Measurements from ENCODE around the gene LMTK2.

LMTK2 gene

DNA sequence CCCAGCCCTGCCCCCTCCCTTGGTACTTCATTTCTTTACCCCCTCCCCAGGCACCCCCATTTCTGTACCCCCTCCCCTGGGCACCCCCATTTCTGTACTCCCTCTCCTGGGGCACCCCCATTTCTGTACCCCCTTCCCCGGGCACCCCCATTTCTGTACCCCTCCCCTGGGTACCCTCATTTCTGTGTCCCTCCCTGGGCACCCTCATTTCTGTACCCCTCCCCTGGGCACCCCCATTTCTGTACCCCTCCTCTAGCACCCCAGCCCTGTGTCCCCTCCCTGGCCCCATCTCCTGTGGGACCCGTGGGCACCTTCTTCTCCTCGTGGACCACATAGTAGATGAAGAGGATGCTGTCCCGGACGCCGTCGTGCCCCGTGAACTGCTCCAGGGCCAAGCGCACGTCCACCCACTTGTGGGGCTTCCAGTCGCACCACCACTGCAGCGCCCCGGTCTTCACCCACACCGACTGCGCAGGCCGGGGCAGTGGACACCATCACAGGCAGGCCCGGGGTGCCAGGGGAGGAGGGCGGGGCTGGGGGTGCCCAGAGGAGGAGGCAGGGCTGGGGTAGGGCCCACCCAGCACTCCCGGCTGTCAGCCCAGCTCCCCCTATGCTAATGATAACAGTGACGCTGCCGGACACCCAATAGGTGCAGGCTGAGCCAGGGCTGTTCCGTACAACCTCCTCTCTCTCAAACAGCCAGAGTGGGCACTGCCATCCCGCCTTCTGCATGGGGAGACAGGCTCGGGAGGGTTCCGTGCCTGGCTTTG is 125.0 kb downstream of the LMTK2 start:
- DNase-seq (ENCODE audit: insufficient read length, low spot score) (no peak), FAIRE-seq (no peak)

DNA sequence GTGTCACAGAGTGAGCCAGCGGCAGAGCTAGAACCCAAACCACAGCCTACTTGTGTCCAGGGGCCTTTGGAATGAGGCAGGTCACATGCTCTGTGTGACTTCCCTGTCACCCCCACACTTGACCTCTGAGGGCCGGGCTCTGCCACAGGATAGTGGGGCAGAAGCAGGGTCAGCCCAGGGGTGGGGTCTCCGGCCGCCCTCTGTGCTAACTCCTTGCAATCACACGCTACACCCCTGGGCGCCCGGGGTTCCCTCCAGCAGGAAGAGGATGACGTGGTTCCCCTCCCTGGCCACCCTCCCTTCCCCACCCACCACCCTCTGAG is 125.6 kb downstream of the LMTK2 start:
- no peak for FAIRE-seq
- no peak for DNase-seq (ENCODE audit: insufficient read length, low spot score)

DNA sequence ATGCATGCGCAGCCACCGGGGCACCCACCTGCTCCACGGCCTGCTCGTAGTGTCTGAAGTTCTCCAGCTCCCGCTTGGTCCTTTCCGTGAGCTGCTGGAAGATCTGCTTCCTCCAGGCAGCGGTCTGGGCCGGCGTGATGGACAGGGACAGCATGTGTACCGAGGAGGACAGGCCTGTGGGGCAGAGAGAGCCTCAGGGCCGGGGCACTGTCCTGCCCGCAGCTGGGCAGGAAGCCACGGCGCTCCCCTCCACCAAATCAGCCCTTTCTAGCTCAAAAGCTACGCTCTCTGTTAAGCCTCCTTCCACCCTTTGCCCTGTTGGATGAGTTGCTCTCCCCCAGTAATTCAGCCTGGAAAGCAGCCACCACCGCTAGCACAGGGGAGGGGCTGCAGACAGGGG is 126.1 kb downstream of the LMTK2 start:
- FAIRE-seq (no peak), DNase-seq (ENCODE audit: insufficient read length, low spot score) (no peak)

DNA sequence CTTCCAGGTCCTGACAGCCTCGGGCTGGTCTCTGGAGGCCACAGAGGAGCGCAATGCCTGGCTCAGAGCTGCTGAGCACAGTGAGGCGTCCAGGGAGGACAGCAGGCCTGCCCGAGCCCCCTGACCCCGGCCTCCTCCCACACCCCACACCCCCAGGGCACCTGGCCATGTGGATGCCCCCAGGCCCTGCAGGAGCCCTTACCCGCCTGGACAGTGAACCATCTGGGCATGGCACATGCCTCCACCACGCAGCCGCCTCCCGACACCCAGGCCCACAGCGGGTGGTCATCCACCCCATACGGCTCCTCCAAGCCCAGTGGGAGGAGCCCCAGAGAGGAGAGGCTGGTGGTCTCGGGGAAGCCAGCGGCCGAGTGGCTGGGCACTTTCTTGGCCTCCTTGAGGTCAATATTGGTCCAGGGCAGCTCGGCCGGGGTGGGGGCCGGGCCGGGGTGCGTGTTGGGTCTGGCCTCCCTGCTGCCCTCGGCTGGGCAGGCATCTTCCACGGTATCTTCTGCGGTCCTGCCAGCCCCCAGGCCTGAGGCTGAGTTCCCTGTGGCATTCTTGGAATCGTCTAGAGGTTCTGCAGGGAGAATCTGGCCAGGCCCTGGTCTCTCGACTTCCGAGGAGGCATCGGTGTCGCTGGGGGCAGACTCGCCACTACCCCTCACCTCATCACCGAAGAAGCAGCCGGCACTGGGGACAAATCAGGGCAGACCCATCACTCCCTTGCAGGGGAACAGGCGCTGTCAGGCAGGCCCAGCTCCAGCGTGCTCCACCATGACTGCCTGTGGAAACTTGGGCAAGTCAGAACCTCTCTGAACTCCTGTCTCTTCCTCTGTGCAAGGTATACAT is 126.8 kb downstream of the LMTK2 start:
- DNase-seq (ENCODE audit: insufficient read length, low spot score) (no peak), FAIRE-seq (no peak)

DNA sequence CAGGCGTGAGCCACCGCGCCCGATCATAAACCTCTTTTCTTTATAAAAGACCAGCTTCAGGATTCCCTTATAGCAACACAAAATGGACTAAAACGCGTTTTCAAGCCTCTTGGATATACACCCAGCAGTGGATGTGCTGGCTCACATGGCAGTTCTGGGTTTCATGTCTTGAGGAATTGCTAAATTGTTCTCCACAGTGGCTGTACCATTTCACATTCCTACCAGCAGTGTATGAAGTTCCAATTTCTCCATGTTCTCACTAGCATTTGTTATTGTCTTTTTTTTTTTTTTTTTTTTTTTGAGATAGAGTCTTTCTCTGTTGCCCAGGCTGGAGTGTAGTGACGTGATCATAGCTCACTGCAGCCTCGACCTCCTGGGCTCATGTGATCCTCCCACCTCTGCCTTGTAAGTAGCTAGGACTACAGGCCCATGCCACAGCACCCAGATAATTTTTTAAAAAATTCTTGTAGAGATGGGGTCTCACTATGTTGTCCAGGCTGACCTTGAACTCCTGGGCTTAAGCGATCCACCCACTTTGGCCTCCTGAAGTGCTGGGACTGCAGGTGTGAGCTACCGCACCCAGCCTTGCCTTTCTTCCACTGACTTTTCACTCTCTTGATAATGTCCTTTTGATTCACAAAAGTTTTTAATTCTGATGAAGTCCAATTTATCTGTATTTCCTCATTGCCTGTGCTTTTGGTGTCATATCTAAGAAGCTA is 127.9 kb downstream of the LMTK2 start:
- DNase-seq (ENCODE audit: insufficient read length, low spot score) = no peak
- no peak for FAIRE-seq

DNA sequence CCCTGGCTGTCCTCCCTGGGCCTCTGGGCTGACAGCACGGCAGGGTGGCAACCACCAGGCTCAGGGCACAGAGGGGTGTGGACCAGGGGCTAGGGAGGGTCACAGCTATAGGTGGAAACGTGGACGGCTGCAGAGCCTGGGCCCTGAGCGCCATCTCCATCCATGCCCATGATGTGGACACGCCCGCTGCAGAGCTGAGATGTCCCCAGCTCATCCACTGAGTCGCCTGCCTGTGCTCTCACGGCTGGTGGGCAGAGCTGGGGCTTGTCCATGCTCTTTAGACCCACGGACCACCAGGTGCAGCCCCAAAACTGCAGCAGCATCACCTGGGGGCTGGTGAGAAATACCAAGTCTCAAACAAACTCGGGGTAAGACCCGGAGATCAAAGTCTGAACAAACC is 129.2 kb downstream of the LMTK2 start:
- no peak for DNase-seq (ENCODE audit: insufficient read length, low spot score)
- FAIRE-seq = no peak

DNA sequence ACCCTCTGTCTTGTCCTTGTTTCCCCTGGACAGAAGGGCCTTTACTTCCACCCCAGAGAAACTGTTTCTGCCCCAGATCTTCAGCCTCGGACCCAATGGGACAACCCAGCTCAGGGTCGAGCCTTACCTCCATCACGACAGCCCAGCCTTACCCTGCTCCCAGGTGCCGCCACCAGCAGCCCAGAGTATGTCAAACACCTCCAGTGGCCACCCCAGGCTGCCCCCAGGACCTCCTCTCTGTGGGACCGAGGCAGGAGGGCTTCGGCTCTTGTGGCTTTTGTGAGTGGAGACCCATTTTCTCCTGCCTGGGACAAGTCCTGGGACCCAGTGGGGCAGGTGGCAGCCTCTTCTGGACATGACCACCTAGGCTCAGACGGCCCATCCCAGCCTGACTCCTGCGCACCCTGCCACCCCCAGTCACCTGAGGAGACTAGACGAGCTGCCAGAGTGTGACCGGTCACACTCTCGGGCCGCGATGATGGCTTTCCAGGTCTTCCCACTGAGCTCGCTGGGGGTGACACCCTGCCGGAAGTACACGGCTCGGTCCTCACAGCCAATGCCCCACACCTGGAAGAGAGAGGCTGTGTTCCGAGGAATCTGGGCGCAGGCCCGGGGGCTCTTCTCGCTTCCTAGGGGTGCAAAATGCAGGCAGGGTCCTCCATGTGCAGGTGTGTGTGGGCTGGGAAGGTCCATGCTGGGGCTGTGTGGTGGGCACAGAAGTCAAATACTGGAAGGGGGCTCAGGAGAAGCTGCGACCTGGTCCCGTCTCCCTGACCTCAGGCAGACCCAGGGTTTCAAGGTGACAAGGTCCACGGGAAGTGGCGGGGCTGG is 129.9 kb downstream of the LMTK2 start:
- no peak for FAIRE-seq
- DNase-seq (ENCODE audit: insufficient read length, low spot score) = no peak

DNA sequence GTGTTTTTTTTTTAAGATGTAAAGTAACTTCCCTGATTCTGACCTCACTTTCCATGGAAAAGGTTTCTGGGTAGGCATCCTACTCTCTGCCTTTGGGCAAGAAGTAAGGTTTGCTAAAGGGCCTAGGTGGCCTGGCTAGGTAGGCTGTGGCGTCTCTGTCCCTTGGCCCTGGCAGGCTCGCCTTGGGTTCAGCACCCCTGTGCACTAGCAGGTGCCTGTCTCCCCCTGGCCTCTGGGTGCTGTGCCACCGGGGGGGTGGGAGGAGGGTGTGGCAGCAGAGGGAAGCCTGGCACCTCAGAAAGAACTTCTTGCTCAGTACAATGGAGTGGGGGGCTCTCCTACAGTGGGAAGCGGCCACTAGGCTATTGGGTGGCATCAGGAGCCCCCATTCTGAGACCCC is 131.4 kb downstream of the LMTK2 start:
- DNase-seq (ENCODE audit: insufficient read length, low spot score) (no peak), FAIRE-seq (no peak)

DNA sequence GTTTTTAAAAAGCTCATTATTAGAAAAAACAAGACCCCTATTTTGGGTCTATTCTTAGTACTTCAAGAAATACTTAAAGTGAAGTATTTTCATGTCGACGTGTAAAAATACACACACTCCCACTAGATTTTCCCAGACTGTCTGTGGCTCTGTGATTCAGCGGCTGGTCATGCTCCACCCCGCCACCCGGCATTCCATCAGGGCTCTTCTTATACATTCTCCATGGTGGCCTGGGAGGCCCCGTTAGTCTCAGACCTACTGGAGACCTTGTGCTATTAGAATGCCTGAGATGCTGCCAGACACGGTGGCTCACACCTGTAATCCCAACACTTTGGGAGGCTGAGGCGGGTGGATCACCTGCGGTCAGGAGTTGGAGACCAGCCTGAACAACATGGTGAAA is 132.3 kb downstream of the LMTK2 start:
- no peak for FAIRE-seq
- DNase-seq (ENCODE audit: insufficient read length, low spot score) = no peak

DNA sequence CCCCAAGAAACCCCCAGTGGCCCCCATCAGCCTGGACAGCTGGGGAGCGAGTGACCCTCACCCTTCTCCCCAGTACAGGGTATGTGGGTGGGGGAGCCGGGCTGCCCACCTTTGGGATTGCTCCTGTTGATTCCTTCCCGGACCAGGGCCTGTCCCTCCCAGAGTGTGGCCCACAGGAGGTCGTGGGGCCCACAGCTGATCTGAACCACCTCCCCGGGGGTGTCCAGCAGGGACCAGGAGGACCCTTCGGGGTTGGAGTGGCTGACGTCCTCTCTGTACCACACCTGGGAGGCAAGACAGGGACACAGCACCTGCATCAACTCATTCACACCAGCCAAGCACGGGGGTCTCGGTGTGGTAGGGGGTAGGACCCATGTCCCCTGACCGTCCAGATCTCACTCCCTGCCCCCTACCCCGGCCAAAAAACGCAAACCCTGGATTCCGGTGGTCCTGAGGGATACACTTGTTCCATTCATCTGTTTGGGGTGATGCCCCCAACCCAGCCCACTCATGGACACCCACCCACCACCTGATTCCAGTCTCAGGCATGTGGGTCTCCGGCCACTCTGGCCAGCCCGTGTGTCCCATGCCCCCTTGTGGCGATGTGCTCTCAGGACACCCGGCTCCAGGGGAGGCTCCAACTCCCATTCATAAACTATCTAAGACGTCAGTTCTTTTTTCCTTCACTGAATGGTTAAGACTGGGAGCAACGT is 134.5 kb downstream of the LMTK2 start:
- FAIRE-seq (no peak), DNase-seq (ENCODE audit: insufficient read length, low spot score) (peak; percentile 53)

DNA sequence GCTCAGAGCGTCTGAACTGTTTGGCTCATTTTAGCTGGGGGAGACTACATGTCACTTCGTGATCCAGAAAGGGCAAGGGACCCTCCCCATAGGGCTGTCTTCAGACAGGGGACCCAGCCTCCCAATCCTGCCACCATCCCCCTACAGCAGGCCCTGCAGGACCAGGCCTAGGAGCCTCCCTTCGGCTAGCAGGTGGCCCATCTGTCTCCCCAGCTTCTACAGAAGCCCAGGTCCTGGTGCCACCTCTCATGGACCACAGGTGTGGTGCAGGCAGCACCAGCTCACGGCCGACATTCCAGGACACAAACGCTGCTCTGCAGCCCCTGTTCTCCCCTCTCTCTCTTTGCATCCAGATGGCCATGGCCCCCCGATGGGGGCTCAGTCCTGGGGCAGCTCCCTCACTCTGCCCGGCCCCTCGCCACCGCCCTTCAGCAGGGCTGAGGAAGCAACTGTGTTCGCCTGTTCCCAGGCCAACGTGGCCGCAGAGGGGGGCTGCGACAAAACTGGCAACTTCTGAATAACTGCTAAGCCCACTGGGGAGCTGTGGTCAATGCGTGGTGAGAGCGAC is 135.1 kb downstream of the LMTK2 start:
- FAIRE-seq (no peak), DNase-seq (ENCODE audit: insufficient read length, low spot score) (no peak)

DNA sequence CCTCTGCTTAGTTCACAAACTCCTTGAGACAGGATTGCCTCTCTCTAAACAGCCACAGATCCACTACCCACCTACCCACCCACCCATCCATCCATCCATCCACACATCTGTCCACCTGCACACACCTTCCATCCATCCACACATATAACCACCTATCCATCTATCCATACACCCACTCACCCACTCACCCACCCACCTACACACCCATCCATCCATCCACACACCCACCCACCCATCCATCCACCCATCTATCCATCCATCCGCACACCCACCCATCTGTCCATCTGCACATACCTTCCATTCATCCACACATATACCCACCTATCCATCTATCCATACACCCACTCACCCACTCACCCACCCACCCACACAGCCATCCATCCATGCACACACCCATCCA is 135.7 kb downstream of the LMTK2 start:
- FAIRE-seq (no peak), DNase-seq (ENCODE audit: insufficient read length, low spot score) (no peak)

DNA sequence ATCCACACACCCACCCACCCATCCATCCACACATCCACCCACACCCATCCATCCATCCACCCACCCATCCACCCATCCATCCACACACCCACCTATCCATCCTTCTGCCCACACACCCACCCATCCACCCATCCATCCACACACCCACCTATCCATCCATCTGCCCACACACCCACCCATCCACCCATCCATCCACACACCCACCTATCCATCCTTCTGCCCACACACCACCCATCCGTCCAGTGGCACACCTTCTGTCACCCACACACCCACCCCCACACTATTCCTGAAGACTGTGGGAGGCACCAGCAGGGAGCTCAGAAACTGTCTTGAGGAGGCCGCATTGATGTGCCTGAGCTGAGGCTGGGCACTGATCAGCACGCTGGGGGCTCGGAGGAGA is 136.3 kb downstream of the LMTK2 start:
- FAIRE-seq (no peak), DNase-seq (ENCODE audit: insufficient read length, low spot score) (no peak)

DNA sequence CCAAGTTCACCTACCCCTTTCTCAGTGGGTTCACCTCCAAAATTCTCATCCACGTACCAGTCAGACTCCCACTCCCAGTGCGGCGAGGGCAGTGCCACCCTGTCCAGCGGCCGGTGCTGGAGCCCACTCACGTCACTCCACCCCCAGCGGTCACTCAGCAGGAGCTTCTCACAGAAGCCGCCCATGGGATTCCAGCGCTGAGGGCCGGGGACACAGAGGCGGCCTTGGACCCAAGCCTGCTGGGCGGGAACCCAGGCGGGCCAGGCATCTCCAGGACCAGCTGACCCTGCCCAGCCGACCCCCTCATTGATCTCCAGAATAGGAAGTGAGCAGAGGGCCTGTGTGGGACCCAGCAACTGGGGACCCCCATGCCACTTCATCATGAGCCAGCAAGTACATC is 138.2 kb downstream of the LMTK2 start:
- DNase-seq (ENCODE audit: insufficient read length, low spot score) (no peak), FAIRE-seq (no peak)

DNA sequence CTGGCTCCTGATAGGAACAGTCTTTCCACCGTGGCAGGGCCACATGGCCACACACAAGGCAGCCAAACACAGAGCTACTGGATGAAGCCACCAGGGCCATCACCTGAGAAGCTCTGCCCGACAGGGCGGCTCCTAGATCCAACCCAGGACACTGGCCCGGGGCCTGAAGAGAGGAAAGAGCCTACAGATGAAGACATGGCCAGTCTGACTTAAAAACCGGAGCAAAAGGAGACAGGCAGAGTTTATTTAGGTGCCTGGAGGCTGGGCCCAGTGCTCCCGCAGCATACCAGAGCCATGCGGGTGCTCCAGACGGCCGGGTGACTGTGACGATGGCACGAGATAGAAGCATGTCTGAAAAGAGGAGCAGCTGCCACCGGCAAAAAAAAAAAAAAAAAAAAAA is 141.5 kb downstream of the LMTK2 start:
- no peak for DNase-seq (ENCODE audit: insufficient read length, low spot score)
- no peak for FAIRE-seq

DNA sequence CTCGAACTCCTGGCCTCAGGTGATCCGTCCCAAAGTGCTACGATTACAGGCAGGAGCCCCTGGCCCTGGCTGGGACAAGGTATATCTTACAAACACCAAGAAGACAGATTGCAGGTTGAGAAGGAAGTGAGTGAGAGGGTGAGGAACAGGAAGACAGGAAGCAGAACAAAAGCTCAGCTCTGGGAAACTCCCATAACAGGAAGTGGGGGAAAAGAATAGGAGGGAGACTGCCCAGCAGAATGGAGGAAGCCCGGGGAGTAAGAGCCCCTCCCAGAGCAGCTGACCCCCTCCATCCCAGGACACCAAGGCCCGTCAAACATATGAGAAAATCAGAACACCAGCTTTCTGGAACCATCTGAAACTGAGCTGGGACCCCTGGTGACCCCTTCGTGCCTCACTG is 142.4 kb downstream of the LMTK2 start:
- FAIRE-seq (no peak), DNase-seq (ENCODE audit: insufficient read length, low spot score) (no peak)

DNA sequence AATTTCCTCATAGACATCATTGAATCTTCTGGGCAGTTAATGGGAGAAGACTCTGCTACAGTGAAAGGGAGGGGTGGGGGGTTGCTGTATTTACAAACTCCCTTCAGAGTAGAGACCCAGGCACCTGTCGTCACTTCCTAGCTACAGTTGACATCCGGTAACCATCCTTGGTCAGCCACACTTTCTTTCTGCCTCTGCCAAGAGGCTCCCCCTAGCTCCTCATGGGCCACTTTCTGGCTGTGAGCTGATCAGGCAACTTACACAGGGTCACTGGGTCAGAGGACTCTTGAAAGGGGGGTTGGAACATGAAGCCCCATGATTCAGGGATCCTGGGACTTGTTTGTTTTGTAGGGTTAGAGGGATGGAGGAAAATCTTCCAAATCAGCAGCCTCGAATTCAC is 144.1 kb downstream of the LMTK2 start:
- DNase-seq (ENCODE audit: insufficient read length, low spot score) = no peak
- no peak for FAIRE-seq

DNA sequence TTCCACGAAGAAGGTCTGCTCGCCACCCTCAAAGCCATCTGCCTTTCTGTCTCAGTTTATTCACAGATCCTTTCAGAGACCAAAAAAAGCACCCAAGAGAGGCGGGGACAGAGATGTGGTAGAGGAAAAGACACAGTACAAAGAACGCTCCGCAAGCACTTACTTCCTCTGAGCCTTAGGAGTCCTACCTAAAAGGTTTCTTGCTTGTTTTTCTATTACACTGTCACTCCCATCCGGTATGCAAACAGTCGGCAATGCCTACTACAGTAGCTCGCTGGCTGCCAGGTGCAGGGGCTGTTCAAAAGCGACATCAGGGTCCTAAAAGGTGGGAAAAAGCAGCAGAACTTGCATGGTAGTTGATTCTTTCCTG is 144.6 kb downstream of the LMTK2 start:
- DNase-seq (ENCODE audit: insufficient read length, low spot score) = no peak
- no peak for FAIRE-seq

DNA sequence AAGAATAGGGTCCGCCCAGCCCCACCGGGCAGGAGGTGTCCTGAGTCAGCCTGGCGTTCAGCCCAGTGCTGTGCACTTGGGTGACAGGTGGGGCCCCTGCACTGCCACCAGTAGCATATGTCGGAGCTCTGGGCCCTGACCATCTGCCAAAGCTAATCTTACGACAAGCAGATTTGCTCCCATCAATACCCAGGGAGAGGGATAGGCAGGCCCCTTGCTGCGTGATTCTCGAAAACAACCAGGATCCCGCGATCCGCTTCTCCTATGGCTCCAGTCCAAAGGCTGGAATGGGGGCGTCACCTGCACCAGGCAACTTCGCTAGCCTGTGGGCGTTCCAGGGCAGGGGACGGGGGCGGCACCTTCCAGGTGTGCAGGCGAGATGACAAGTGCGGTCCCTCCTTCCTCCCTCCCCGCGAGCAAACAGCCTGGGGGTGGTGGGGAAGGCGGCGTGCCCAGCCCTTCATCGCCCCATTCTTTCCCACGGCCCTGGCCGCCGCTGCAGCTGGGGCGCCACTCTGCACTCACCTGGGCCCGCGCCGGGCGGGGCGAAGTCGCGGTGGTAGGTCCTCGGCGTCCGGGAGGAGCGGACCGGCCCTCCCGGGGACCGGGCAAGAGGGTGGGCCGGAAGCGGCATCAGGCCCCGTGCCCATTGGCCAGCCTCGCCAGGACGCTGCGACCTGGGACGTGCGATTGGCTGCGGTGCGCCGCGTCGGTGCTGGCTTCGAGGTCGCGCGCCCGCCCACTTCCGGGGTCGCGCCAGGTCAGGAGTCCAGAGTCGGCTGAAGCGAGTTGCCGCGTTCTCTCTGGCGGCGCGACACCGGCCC is 145.2 kb downstream of the LMTK2 start, which contains the start of gene TECPR1:
TSS of gene TECPR1 (minus strand) at position 632 of the 824 bp plus-strand sequence. CDS start 6,086 bp downstream, outside the sequence.
- DNase-seq (ENCODE audit: insufficient read length, low spot score) (peak; percentile 93), FAIRE-seq (peak; percentile 82)

Data from HTR-8/SVneo (cell line).